Stomach (tissue), 9 donors: ENCODE data around the gene SYNJ2. TPM values are rescaled to one million over a fixed set of nuclear protein-coding genes. Genes with fewer than 3 reads are reported as not detected.
A peak's percentile ranks its signal among the peaks of the same experiment; 100 is the strongest.

ENCODE experiments used
- DNase-seq, 2 donors: peaks; one replicate each; pipeline versions ENCODE4 v3.0.0 to v3.0.0-alpha.2; 2013 to 2019
- H3K27ac ChIP-seq, 5 donors: fragments of 200-600 bp in 4 of 5; sonication (generic) in 4 of 5; one replicate each; pipeline ENCODE4 v1.5.1; 2013 to 2019; ENCODE audit warnings: mild to moderate bottlenecking in 1 of 5, moderate library complexity in 1 of 5
- H3K27me3 ChIP-seq, 3 donors: fragments of 200-600 bp; sonication (generic); one replicate each; pipeline ENCODE4 v1.5.1; 2017 to 2019; ENCODE audit warnings: mixed run types in 1 of 3
- H3K36me3 ChIP-seq, 4 donors: fragments of 200-600 bp; sonication (generic); 1 replicate in 3 of 4; 2 replicates in 1 of 4; pipeline ENCODE4 v1.5.1; 2016 to 2019
- H3K4me1 ChIP-seq, 4 donors: fragments of 200-600 bp; sonication (generic); one replicate each; pipeline ENCODE4 v1.5.1; 2016 to 2019
- H3K4me3 ChIP-seq, 4 donors: fragments of 200-600 bp; sonication (generic) in 3 of 4; one replicate each; pipeline ENCODE4 v1.5.1; 2016 to 2019; ENCODE audit warnings: mild to moderate bottlenecking in 1 of 4
- H3K9me3 ChIP-seq, 4 donors: fragments of 200-600 bp; sonication (generic); one replicate each; pipeline ENCODE4 v1.5.1; 2016 to 2019
- CTCF ChIP-seq, 7 experiments: fragments of 450-650 bp in 4 of 7; fragments of 200-600 bp in 3 of 7; sonication (generic) in 3 of 7; IDR thresholded peaks; one replicate each; pipeline ENCODE4 v1.5.1; 2016 to 2019; ENCODE audit warnings: antibody characterized with exemption in 7 of 7, control low read depth in 2 of 7, mild to moderate bottlenecking in 1 of 7
- EP300 ChIP-seq: sonication (generic); formaldehyde crosslinking; IDR thresholded peaks from one replicate; pipeline ENCODE4 v1.6.1; 2017; ENCODE audit warnings: antibody characterized with exemption
- POLR2A ChIP-seq, 4 donors: fragments of 450-650 bp; IDR thresholded peaks; one replicate each; pipeline ENCODE4 v1.6.1; 2016; ENCODE audit warnings: antibody characterized with exemption in 4 of 4, control low read depth in 2 of 4, mild to moderate bottlenecking in 1 of 4, moderate library complexity in 1 of 4
- POLR2AphosphoS5 ChIP-seq, 3 donors: sonication (generic); formaldehyde crosslinking; IDR thresholded peaks; one replicate each; pipeline ENCODE4 v1.6.1; 2016; ENCODE audit warnings: antibody characterized with exemption in 3 of 3
- WGBS, 5 donors: extraction: QIAGEN DNeasy Blood & Tissue Kit in 3 of 5; methylation state at CpG; one replicate each; pipeline versions ENCODE4 v1.1.5 to v1.1.7; 2013 to 2018; 5-methylcytosine and 5-hydroxymethylcytosine counted together
- intact Hi-C: fragments of 100-400 bp; cut with DNase I; formaldehyde crosslinking; loops from one replicate; pipeline ENCODE4 v1.15.1; 2023; ENCODE audit warnings: low total_unique reads
- polyA plus RNA-seq, 3 donors: library from polyadenylated mRNA; stranded (reverse); fragments of 200-250 nt; gene quantifications; one replicate each; pipeline ENCODE4 v1.2.3, GENCODE V29; 2013
- total RNA-seq, 5 donors: library from RNA; depleted of rRNA; stranded (reverse); fragments of >200 nt; gene quantifications; one replicate each; pipeline versions ENCODE4 v1.1.0 to v1.2.3, GENCODE V29; 2014 to 2016
- donor health status: healthy with polysubstance abuse.
- donor health status: Bipolar disorder and iron deficiency.
- donor health status: healthy.

Gene SYNJ2
- total and polyA plus RNA-seq, 8 donors = 4.7 to 41.4 (median 14.4) TPM

GRCh38 chr6:158020272-158020711, 38.6 kb downstream of the SYNJ2 start:
- WGBS, 5 donors = 81 to 92% (median 92%) methylated on average over 6 of the region's 6 CpGs
- Histone ChIP-seq H3K27ac (peak overlapping the region in 3 of 5 donors; percentile 11 to 77 (median 24)), H3K27me3 (no peaks in the 10 kb centered on the region), H3K36me3 (peaks cover 0 to 22% (median 15%) of the 10 kb centered on the region in 4 donors), H3K4me1 (peaks cover 2 to 37% (median 24%) of the 10 kb centered on the region in 4 donors), H3K9me3 (no peaks in the 10 kb centered on the region), H3K4me3 (no peak overlapping the region)
- no peak for DNase-seq
- no peak for TF ChIP-seq CTCF (IDR thresholded peaks at IDR 0.05)
- TF ChIP-seq POLR2A (IDR thresholded peaks at IDR 0.05) = no peak
- no peak for TF ChIP-seq POLR2AphosphoS5 (IDR thresholded peaks at IDR 0.05)
- intact Hi-C loops = no loop called here

GRCh38 chr6:158020811-158021210, 39.1 kb downstream of the SYNJ2 start:
- Histone ChIP-seq H3K27me3 (no peaks in the 10 kb centered on the region), H3K36me3 (peaks cover 0 to 22% (median 15%) of the 10 kb centered on the region in 4 donors), H3K9me3 (no peaks in the 10 kb centered on the region), H3K4me1 (peaks cover 8 to 42% (median 26%) of the 10 kb centered on the region in 4 donors), H3K27ac (peak overlapping the region in 3 of 5 donors; percentile 11 to 77 (median 24)), H3K4me3 (no peak overlapping the region)
- TF ChIP-seq POLR2AphosphoS5 (IDR thresholded peaks at IDR 0.05) (no peak), CTCF (IDR thresholded peaks at IDR 0.05) (no peak), POLR2A (IDR thresholded peaks at IDR 0.05) (no peak)
- 84 to 95% (median 86%) methylated on average over 2 of the region's 2 CpGs for WGBS, 5 donors
- intact Hi-C loops = no loop called here
- DNase-seq = no peak

- Histone ChIP-seq H3K9me3 (no peaks in the 10 kb centered on the region), H3K36me3 (peaks cover 0 to 22% (median 15%) of the 10 kb centered on the region in 4 donors), H3K4me1 (peaks cover 13 to 48% (median 32%) of the 10 kb centered on the region in 4 donors), H3K27ac (peak overlapping the region in 3 of 5 donors; percentile 11 to 77 (median 24)), H3K4me3 (no peak overlapping the region), H3K27me3 (no peaks in the 10 kb centered on the region)
- intact Hi-C loops = no loop called here
- 74 to 93% (median 90%) methylated on average over 2 to 4 of the region's 4 CpGs for WGBS, 5 donors
- no peak for TF ChIP-seq CTCF (IDR thresholded peaks at IDR 0.05)
- TF ChIP-seq EP300 = no peak
- no peak for TF ChIP-seq POLR2AphosphoS5 (IDR thresholded peaks at IDR 0.05)
- no peak for TF ChIP-seq POLR2A (IDR thresholded peaks at IDR 0.05)
- DNase-seq = no peak
Observed at GRCh38 chr6:158021376-158021775, 39.7 kb downstream of the SYNJ2 start.

- no peak overlapping the region for H3K27ac ChIP-seq
- peaks cover 20 to 55% (median 39%) of the 10 kb centered on the region in 4 donors for H3K4me1 ChIP-seq
- peaks cover 0 to 22% (median 15%) of the 10 kb centered on the region in 4 donors for H3K36me3 ChIP-seq
- H3K27me3 ChIP-seq = no peaks in the 10 kb centered on the region
- no peak for DNase-seq
- no peak overlapping the region for H3K4me3 ChIP-seq
- TF ChIP-seq EP300 (no peak), POLR2A (IDR thresholded peaks at IDR 0.05) (no peak), POLR2AphosphoS5 (IDR thresholded peaks at IDR 0.05) (no peak), CTCF (IDR thresholded peaks at IDR 0.05) (no peak)
- WGBS, 5 donors = 91 to 96% (median 94%) methylated on average over 12 to 14 of the region's 14 CpGs
- intact Hi-C loops = no loop called here
- no peaks in the 10 kb centered on the region for H3K9me3 ChIP-seq
Observed at GRCh38 chr6:158021814-158022748, 40.4 kb downstream of the SYNJ2 start.
